K562 (cell line): ENCODE data around the gene MAN1B1.

Experiments used
- MTA2 ChIP-seq: fragments of 450-650 bp; IDR thresholded peaks from 2 replicates; pipeline ENCODE4 v1.6.1; 2016; ENCODE audit warnings: low read depth
- MYC ChIP-seq, 2 experiments: fragments of 250-450 bp in 1 of 2; sonication (Bioruptor Pico) in 1 of 2; IDR thresholded peaks; 2 replicates each; pipeline versions ENCODE4 v1.5.1 to v1.6.1; 2012 to 2021; ENCODE audit warnings: low read depth in 2 of 2, borderline replicate concordance in 1 of 2, improper control_type of control experiment in 1 of 2, low read length in 1 of 2, mild to moderate bottlenecking in 1 of 2, moderate library complexity in 1 of 2
- RNF2 ChIP-seq: sonication (generic); IDR thresholded peaks from 2 replicates; pipeline ENCODE4 v1.6.1; 2016
- SP2 ChIP-seq: IDR thresholded peaks from 2 replicates; pipeline ENCODE4 v1.6.1; 2011; ENCODE audit warnings: mild to moderate bottlenecking, low read depth, low read length, moderate library complexity; ENCODE audit not compliant: poor library complexity, severe bottlenecking; ENCODE audit errors: extremely low read depth
- ZNF436 ChIP-seq: fragments of 250-450, 450-650 bp; sonication (Bioruptor Pico); formaldehyde crosslinking; IDR thresholded peaks from 2 replicates; pipeline ENCODE4 v1.7.0; 2020; ENCODE audit warnings: mild to moderate bottlenecking
- TF ChIP-seq, protein P1 (sequence below): fragments of 250-450 bp; sonication (Bioruptor Pico); IDR thresholded peaks from 2 replicates; pipeline ENCODE4 v1.5.0; 2021; ENCODE audit warnings: mild to moderate bottlenecking, borderline replicate concordance
- TF ChIP-seq, protein P2 (sequence below): fragments of 450-650 bp; IDR thresholded peaks from 2 replicates; pipeline ENCODE4 v1.6.1; 2016
- TF ChIP-seq, protein P3 (sequence below), 3 experiments: IDR thresholded peaks in 2 of 3; conservative IDR thresholded peaks in 1 of 3; 2 replicates each; pipeline ENCODE4 v1.5.1; 2011 to 2012; ENCODE audit warnings: low read length in 3 of 3, mild to moderate bottlenecking in 3 of 3, control low read depth in 2 of 3, improper control_type of control experiment in 1 of 3, inconsistent platforms in 1 of 3, low read depth in 1 of 3, mixed read lengths in 1 of 3, moderate library complexity in 1 of 3; ENCODE audit not compliant: insufficient read depth in 2 of 3

DNA sequence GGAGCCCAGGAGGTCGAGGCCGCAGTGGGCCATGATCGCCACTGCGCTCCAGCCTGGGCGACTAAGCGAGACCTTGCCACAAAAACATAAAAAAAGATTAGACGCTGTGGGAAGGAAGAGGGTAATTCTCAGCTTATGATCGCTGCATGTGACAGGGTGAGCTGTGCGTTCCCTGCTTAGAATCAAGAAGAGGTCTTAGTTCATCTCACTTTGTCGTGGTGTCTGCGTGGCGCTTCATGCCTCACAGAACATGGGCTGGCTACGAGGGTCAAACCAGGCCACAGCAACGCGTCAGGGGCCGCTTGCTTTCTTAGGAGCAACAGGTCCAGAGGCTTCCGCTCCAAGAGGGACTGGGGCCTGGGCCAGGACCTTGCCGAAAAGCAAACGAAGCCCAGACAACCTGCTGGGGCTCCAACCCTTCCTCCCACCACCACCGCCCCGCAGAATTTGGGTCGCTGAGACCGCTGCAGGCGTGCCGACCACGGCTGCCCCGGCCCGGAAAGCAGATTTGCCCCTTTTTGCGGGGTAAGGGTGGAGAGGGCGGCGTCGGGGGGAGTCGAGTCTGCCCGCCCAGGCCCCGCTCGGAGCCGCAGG, 42.2 kb downstream of the MAN1B1 start:
- TF ChIP-seq, protein P1, sequence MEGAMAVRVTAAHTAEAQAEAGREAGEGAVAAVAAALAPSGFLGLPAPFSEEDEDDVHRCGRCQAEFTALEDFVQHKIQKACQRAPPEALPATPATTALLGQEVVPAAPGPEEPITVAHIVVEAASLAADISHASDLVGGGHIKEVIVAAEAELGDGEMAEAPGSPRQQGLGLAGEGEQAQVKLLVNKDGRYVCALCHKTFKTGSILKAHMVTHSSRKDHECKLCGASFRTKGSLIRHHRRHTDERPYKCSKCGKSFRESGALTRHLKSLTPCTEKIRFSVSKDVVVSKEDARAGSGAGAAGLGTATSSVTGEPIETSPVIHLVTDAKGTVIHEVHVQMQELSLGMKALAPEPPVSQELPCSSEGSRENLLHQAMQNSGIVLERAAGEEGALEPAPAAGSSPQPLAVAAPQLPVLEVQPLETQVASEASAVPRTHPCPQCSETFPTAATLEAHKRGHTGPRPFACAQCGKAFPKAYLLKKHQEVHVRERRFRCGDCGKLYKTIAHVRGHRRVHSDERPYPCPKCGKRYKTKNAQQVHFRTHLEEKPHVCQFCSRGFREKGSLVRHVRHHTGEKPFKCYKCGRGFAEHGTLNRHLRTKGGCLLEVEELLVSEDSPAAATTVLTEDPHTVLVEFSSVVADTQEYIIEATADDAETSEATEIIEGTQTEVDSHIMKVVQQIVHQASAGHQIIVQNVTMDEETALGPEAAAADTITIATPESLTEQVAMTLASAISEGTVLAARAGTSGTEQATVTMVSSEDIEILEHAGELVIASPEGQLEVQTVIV (CRISPR knock-in tag), result no peak
- TF ChIP-seq MYC (IDR thresholded peaks at IDR 0.05; ENCODE audit: low read depth, low read length) (no peak), MYC (CRISPR knock-in tag; IDR thresholded peaks at IDR 0.05; ENCODE audit: borderline replicate concordance, low read depth) (0 out of 2 replicates have a peak, but pooled peaks have one; percentile 33), MTA2 (no peak), ZNF436 (CRISPR knock-in tag) (no peak), RNF2 (no peak), SP2 (no peak)
- TF ChIP-seq, protein P2, sequence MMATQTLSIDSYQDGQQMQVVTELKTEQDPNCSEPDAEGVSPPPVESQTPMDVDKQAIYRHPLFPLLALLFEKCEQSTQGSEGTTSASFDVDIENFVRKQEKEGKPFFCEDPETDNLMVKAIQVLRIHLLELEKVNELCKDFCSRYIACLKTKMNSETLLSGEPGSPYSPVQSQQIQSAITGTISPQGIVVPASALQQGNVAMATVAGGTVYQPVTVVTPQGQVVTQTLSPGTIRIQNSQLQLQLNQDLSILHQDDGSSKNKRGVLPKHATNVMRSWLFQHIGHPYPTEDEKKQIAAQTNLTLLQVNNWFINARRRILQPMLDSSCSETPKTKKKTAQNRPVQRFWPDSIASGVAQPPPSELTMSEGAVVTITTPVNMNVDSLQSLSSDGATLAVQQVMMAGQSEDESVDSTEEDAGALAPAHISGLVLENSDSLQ, result no peak
- TF ChIP-seq, protein P3, sequence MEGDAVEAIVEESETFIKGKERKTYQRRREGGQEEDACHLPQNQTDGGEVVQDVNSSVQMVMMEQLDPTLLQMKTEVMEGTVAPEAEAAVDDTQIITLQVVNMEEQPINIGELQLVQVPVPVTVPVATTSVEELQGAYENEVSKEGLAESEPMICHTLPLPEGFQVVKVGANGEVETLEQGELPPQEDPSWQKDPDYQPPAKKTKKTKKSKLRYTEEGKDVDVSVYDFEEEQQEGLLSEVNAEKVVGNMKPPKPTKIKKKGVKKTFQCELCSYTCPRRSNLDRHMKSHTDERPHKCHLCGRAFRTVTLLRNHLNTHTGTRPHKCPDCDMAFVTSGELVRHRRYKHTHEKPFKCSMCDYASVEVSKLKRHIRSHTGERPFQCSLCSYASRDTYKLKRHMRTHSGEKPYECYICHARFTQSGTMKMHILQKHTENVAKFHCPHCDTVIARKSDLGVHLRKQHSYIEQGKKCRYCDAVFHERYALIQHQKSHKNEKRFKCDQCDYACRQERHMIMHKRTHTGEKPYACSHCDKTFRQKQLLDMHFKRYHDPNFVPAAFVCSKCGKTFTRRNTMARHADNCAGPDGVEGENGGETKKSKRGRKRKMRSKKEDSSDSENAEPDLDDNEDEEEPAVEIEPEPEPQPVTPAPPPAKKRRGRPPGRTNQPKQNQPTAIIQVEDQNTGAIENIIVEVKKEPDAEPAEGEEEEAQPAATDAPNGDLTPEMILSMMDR (IDR thresholded peaks at IDR 0.05 in 2 of 3, conservative IDR thresholded peaks at IDR 0.05 in 1 of 3; ENCODE audit: insufficient read depth in 2 of 3, low read depth in 1 of 3, low read length in 3 of 3), result no peak
